ENCODE results near the gene VIT. TPM values are rescaled to one million over a fixed set of nuclear protein-coding genes. Genes with fewer than 3 reads are reported as not detected.

Gene VIT
- total RNA-seq, 1 donor from 2014 or later, result 0.78 TPM

GRCh38 chr2:36740061-36740460 is 43.6 kb downstream of the VIT start:
- Mint-ChIP-seq H3K27me3 (ENCODE audit: low read depth) (no peaks in the 10 kb centered on the region), H3K4me1 (peaks cover 3% of the 10 kb centered on the region), H3K4me3 (no peak overlapping the region), H3K27ac (no peak overlapping the region), H3K36me3 (no peaks in the 10 kb centered on the region), H3K9me3 (peaks cover 15% of the 10 kb centered on the region)
- TF ChIP-seq CTCF (IDR thresholded peaks at IDR 0.05; ENCODE audit: unreplicated experiment), result no peak
- DNase-seq (ENCODE audit: low spot score in 2 of 2, unreplicated experiment in 2 of 2), result no peak

- Mint-ChIP-seq H3K4me1 (peaks cover 3% of the 10 kb centered on the region), H3K36me3 (no peaks in the 10 kb centered on the region), H3K9me3 (peaks cover 22% of the 10 kb centered on the region), H3K4me3 (no peak overlapping the region), H3K27ac (no peak overlapping the region), H3K27me3 (ENCODE audit: low read depth) (no peaks in the 10 kb centered on the region)
- no peak for DNase-seq (ENCODE audit: low spot score in 2 of 2, unreplicated experiment in 2 of 2)
- TF ChIP-seq CTCF (IDR thresholded peaks at IDR 0.05; ENCODE audit: unreplicated experiment), result no peak
These were observed 44.8 kb downstream of the VIT start for GRCh38 chr2:36741188-36741837.

GRCh38 chr2:36743954-36744353 is 47.4 kb downstream of the VIT start:
- peaks cover 3% of the 10 kb centered on the region for H3K4me1 Mint-ChIP-seq
- H3K27ac Mint-ChIP-seq, result no peak overlapping the region

GRCh38 chr2:36748166-36748565 is 51.7 kb downstream of the VIT start:
- Mint-ChIP-seq H3K36me3 (no peaks in the 10 kb centered on the region), H3K27ac (no peak overlapping the region), H3K4me1 (no peaks in the 10 kb centered on the region), H3K9me3 (peaks cover 26% of the 10 kb centered on the region), H3K27me3 (ENCODE audit: low read depth) (no peaks in the 10 kb centered on the region), H3K4me3 (no peak overlapping the region)
- TF ChIP-seq CTCF (IDR thresholded peaks at IDR 0.05; ENCODE audit: unreplicated experiment), result no peak
- no peak for DNase-seq (ENCODE audit: low spot score in 2 of 2, unreplicated experiment in 2 of 2)

More at GRCh38 chr2:36743954-36744353, 47.4 kb downstream of the VIT start:
- no peak for DNase-seq (ENCODE audit: low spot score in 2 of 2, unreplicated experiment in 2 of 2)
- Mint-ChIP-seq H3K4me3 (no peak overlapping the region), H3K9me3 (peaks cover 26% of the 10 kb centered on the region), H3K27me3 (ENCODE audit: low read depth) (no peaks in the 10 kb centered on the region), H3K36me3 (no peaks in the 10 kb centered on the region)
- no peak for TF ChIP-seq CTCF (IDR thresholded peaks at IDR 0.05; ENCODE audit: unreplicated experiment)

- no peak overlapping the region for H3K4me3 Mint-ChIP-seq
- no peak overlapping the region for H3K27ac Mint-ChIP-seq
- no peaks in the 10 kb centered on the region for H3K4me1 Mint-ChIP-seq
- no peak for DNase-seq (ENCODE audit: low spot score in 2 of 2, unreplicated experiment in 2 of 2)
- H3K9me3 Mint-ChIP-seq, result peaks cover 12% of the 10 kb centered on the region
- H3K27me3 Mint-ChIP-seq (ENCODE audit: low read depth), result peaks cover 3% of the 10 kb centered on the region
- no peak for TF ChIP-seq CTCF (IDR thresholded peaks at IDR 0.05; ENCODE audit: unreplicated experiment)
- no peaks in the 10 kb centered on the region for H3K36me3 Mint-ChIP-seq
These were observed 53.6 kb downstream of the VIT start for GRCh38 chr2:36750101-36750500.
